Measurements from ENCODE around the gene ZNF710.

Gene ZNF710

GRCh38 chr15:90022345-90022744 is 21.2 kb downstream of the ZNF710 start:
- no peak overlapping the region for H3K4ac ChIP-seq (ENCODE audit: low read depth, low read length)
- H3K4me2 ChIP-seq (ENCODE audit: low read length), result no peak overlapping the region
- H3K56ac ChIP-seq (ENCODE audit: low read length), result no peak overlapping the region
- H3K79me1 ChIP-seq (ENCODE audit: low read length), result peaks cover 26% of the 10 kb centered on the region
- H4K5ac ChIP-seq (ENCODE audit: low read length), result no peak overlapping the region
- no peak overlapping the region for H3K27ac ChIP-seq (ENCODE audit: low read depth, low read length)
- no peak for DNase-seq
- H3K23ac ChIP-seq (ENCODE audit: low read length), result no peak overlapping the region
- no peak overlapping the region for H3K18ac ChIP-seq (ENCODE audit: low read length)
- H2BK15ac ChIP-seq (replicated peaks; ENCODE audit: low read depth), result no peak overlapping the region
- no peaks in the 10 kb centered on the region for H3K27me3 ChIP-seq (ENCODE audit: insufficient read depth, low read length, poor library complexity)
- no peak overlapping the region for H2AK5ac ChIP-seq (ENCODE audit: low read length)
- no peaks in the 10 kb centered on the region for H3K36me3 ChIP-seq (ENCODE audit: control insufficient read depth, insufficient read depth, low read length)
- H4K8ac ChIP-seq (ENCODE audit: low read depth, low read length), result no peak overlapping the region
- H3K4me3 ChIP-seq (ENCODE audit: low read length), result no peak overlapping the region
- no peak overlapping the region for H2BK120ac ChIP-seq (ENCODE audit: low read depth, low read length)
- peaks cover 38% of the 10 kb centered on the region for H3K79me2 ChIP-seq (ENCODE audit: control insufficient read depth, insufficient read depth, low read length)
- no peak overlapping the region for H3K9ac ChIP-seq (ENCODE audit: low read length)
- no peak overlapping the region for H2BK5ac ChIP-seq (ENCODE audit: low read length)
- WGBS (ENCODE audit: extremely low coverage, insufficient coverage, low lambda C conversion rate), result no CpG with 5 or more reads among the region's 6 CpGs
- H3K4me1 ChIP-seq (ENCODE audit: control insufficient read depth, low read depth, low read length), result peaks cover 3% of the 10 kb centered on the region

- Histone ChIP-seq H3K4me1 (ENCODE audit: control insufficient read depth, low read depth, low read length) (peaks cover 3% of the 10 kb centered on the region), H3K23ac (ENCODE audit: low read length) (no peak overlapping the region), H2BK120ac (ENCODE audit: low read depth, low read length) (no peak overlapping the region), H3K4me3 (ENCODE audit: low read length) (no peak overlapping the region), H3K56ac (ENCODE audit: low read length) (no peak overlapping the region), H2BK15ac (replicated peaks; ENCODE audit: low read depth) (no peak overlapping the region), H3K27ac (ENCODE audit: low read depth, low read length) (no peak overlapping the region), H4K5ac (ENCODE audit: low read length) (no peak overlapping the region), H3K4me2 (ENCODE audit: low read length) (no peak overlapping the region), H2AK5ac (ENCODE audit: low read length) (no peak overlapping the region), H3K27me3 (ENCODE audit: insufficient read depth, low read length, poor library complexity) (no peaks in the 10 kb centered on the region), H3K18ac (ENCODE audit: low read length) (no peak overlapping the region), H3K4ac (ENCODE audit: low read depth, low read length) (no peak overlapping the region), H3K9ac (ENCODE audit: low read length) (no peak overlapping the region), H3K79me2 (ENCODE audit: control insufficient read depth, insufficient read depth, low read length) (peaks cover 35% of the 10 kb centered on the region), H3K36me3 (ENCODE audit: control insufficient read depth, insufficient read depth, low read length) (no peaks in the 10 kb centered on the region), H2BK5ac (ENCODE audit: low read length) (no peak overlapping the region), H4K8ac (ENCODE audit: low read depth, low read length) (no peak overlapping the region), H3K79me1 (ENCODE audit: low read length) (peaks cover 26% of the 10 kb centered on the region)
- no peak for DNase-seq
- WGBS (ENCODE audit: extremely low coverage, insufficient coverage, low lambda C conversion rate), result no CpG with 5 or more reads among the region's 6 CpGs
Observed at GRCh38 chr15:90022905-90023700, 22.0 kb downstream of the ZNF710 start.

GRCh38 chr15:90024406-90024805 is 23.3 kb downstream of the ZNF710 start:
- no peak overlapping the region for H2BK5ac ChIP-seq (ENCODE audit: low read length)
- H2BK120ac ChIP-seq (ENCODE audit: low read depth, low read length), result no peak overlapping the region
- no peak overlapping the region for H3K9ac ChIP-seq (ENCODE audit: low read length)
- no peak overlapping the region for H3K4ac ChIP-seq (ENCODE audit: low read depth, low read length)
- no peaks in the 10 kb centered on the region for H3K27me3 ChIP-seq (ENCODE audit: insufficient read depth, low read length, poor library complexity)
- no CpG with 5 or more reads among the region's 4 CpGs for WGBS (ENCODE audit: extremely low coverage, insufficient coverage, low lambda C conversion rate)
- H4K8ac ChIP-seq (ENCODE audit: low read depth, low read length), result no peak overlapping the region
- H3K79me1 ChIP-seq (ENCODE audit: low read length), result peaks cover 33% of the 10 kb centered on the region
- no peak overlapping the region for H3K56ac ChIP-seq (ENCODE audit: low read length)
- no peak overlapping the region for H2BK15ac ChIP-seq (replicated peaks; ENCODE audit: low read depth)
- no peak overlapping the region for H3K18ac ChIP-seq (ENCODE audit: low read length)
- no peak overlapping the region for H3K27ac ChIP-seq (ENCODE audit: low read depth, low read length)
- no peak overlapping the region for H3K4me3 ChIP-seq (ENCODE audit: low read length)
- H3K36me3 ChIP-seq (ENCODE audit: control insufficient read depth, insufficient read depth, low read length), result peaks cover 1% of the 10 kb centered on the region
- no peak for DNase-seq
- no peak overlapping the region for H4K5ac ChIP-seq (ENCODE audit: low read length)
- H3K79me2 ChIP-seq (ENCODE audit: control insufficient read depth, insufficient read depth, low read length), result peaks cover 40% of the 10 kb centered on the region
- peak overlapping the region; percentile 80 for H3K23ac ChIP-seq (ENCODE audit: low read length)
- peaks cover 3% of the 10 kb centered on the region for H3K4me1 ChIP-seq (ENCODE audit: control insufficient read depth, low read depth, low read length)
- H2AK5ac ChIP-seq (ENCODE audit: low read length), result no peak overlapping the region
- H3K4me2 ChIP-seq (ENCODE audit: low read length), result no peak overlapping the region

- Histone ChIP-seq H2BK5ac (ENCODE audit: low read length) (no peak overlapping the region), H3K79me2 (ENCODE audit: control insufficient read depth, insufficient read depth, low read length) (peaks cover 29% of the 10 kb centered on the region), H2BK120ac (ENCODE audit: low read depth, low read length) (no peak overlapping the region), H3K79me1 (ENCODE audit: low read length) (peaks cover 27% of the 10 kb centered on the region), H3K9ac (ENCODE audit: low read length) (no peak overlapping the region), H3K18ac (ENCODE audit: low read length) (no peak overlapping the region), H3K4me1 (ENCODE audit: control insufficient read depth, low read depth, low read length) (no peaks in the 10 kb centered on the region), H3K36me3 (ENCODE audit: control insufficient read depth, insufficient read depth, low read length) (peaks cover 1% of the 10 kb centered on the region), H2AK5ac (ENCODE audit: low read length) (no peak overlapping the region), H2BK15ac (replicated peaks; ENCODE audit: low read depth) (no peak overlapping the region), H3K56ac (ENCODE audit: low read length) (no peak overlapping the region), H3K4me3 (ENCODE audit: low read length) (no peak overlapping the region), H3K4me2 (ENCODE audit: low read length) (no peak overlapping the region), H4K8ac (ENCODE audit: low read depth, low read length) (no peak overlapping the region), H4K5ac (ENCODE audit: low read length) (no peak overlapping the region), H3K4ac (ENCODE audit: low read depth, low read length) (no peak overlapping the region), H3K27me3 (ENCODE audit: insufficient read depth, low read length, poor library complexity) (no peaks in the 10 kb centered on the region), H3K27ac (ENCODE audit: low read depth, low read length) (no peak overlapping the region), H3K23ac (ENCODE audit: low read length) (no peak overlapping the region)
- WGBS (ENCODE audit: extremely low coverage, insufficient coverage, low lambda C conversion rate), result no CpG with 5 or more reads among the region's 2 CpGs
- DNase-seq, result no peak
Observed at GRCh38 chr15:90025489-90026033, 24.4 kb downstream of the ZNF710 start.

GRCh38 chr15:90028376-90028944 is 27.3 kb downstream of the ZNF710 start:
- Histone ChIP-seq H2BK120ac (ENCODE audit: low read depth, low read length) (no peak overlapping the region), H3K4me2 (ENCODE audit: low read length) (no peak overlapping the region), H3K9ac (ENCODE audit: low read length) (no peak overlapping the region), H3K18ac (ENCODE audit: low read length) (no peak overlapping the region), H3K79me2 (ENCODE audit: control insufficient read depth, insufficient read depth, low read length) (peaks cover 26% of the 10 kb centered on the region), H3K4me3 (ENCODE audit: low read length) (no peak overlapping the region), H2AK5ac (ENCODE audit: low read length) (no peak overlapping the region), H3K56ac (ENCODE audit: low read length) (no peak overlapping the region), H3K79me1 (ENCODE audit: low read length) (peaks cover 24% of the 10 kb centered on the region), H3K23ac (ENCODE audit: low read length) (no peak overlapping the region), H3K36me3 (ENCODE audit: control insufficient read depth, insufficient read depth, low read length) (peaks cover 1% of the 10 kb centered on the region), H2BK15ac (replicated peaks; ENCODE audit: low read depth) (no peak overlapping the region), H4K8ac (ENCODE audit: low read depth, low read length) (no peak overlapping the region), H3K4ac (ENCODE audit: low read depth, low read length) (no peak overlapping the region), H2BK5ac (ENCODE audit: low read length) (no peak overlapping the region), H3K4me1 (ENCODE audit: control insufficient read depth, low read depth, low read length) (peaks cover 5% of the 10 kb centered on the region), H3K27me3 (ENCODE audit: insufficient read depth, low read length, poor library complexity) (no peaks in the 10 kb centered on the region), H4K5ac (ENCODE audit: low read length) (no peak overlapping the region), H3K27ac (ENCODE audit: low read depth, low read length) (no peak overlapping the region)
- DNase-seq, result no peak
- no CpG with 5 or more reads among the region's 5 CpGs for WGBS (ENCODE audit: extremely low coverage, insufficient coverage, low lambda C conversion rate)

Data from mesendoderm (in vitro differentiated cells).